ENCODE data around the gene MGAM2.

The MGAM2 gene

GRCh38 chr7:142138996-142139395, 27.5 kb downstream of the MGAM2 start:
- Histone ChIP-seq H3K4me2 (ENCODE audit: low read length) (no peak overlapping the region), H3K9me2 (ENCODE audit: low read depth, low read length) (no peaks in the 10 kb centered on the region), H3K79me2 (ENCODE audit: insufficient read depth, low read length) (no peaks in the 10 kb centered on the region), H3F3A (ENCODE audit: insufficient read depth, low read length) (no peaks in the 10 kb centered on the region), H3K4me1 (ENCODE audit: insufficient read depth, low read length, severe bottlenecking) (no peaks in the 10 kb centered on the region), H2AFZ (ENCODE audit: low read length) (no peak overlapping the region), H3K9me3 (ENCODE audit: low read length) (no peaks in the 10 kb centered on the region), H3K36me3 (ENCODE audit: insufficient read depth, low read length) (no peaks in the 10 kb centered on the region), H3K9ac (ENCODE audit: low read length) (no peak overlapping the region), H3K4me3 (ENCODE audit: low read depth, low read length, poor library complexity, severe bottlenecking) (no peak overlapping the region), H4K20me1 (ENCODE audit: insufficient read depth, low read length) (no peaks in the 10 kb centered on the region), H3K27me3 (ENCODE audit: insufficient read depth, low read length) (no peaks in the 10 kb centered on the region), H3K27ac (ENCODE audit: low read depth, low read length, poor library complexity, severe bottlenecking) (no peak overlapping the region)
- TF ChIP-seq EZH2 (IDR thresholded peaks at IDR 0.05; ENCODE audit: borderline replicate concordance, low read length) = no peak
- no peak for TF ChIP-seq CTCF (IDR thresholded peaks at IDR 0.05; ENCODE audit: low read length)

- TF ChIP-seq EZH2 (IDR thresholded peaks at IDR 0.05; ENCODE audit: borderline replicate concordance, low read length) = no peak
- no peak for TF ChIP-seq CTCF (IDR thresholded peaks at IDR 0.05; ENCODE audit: low read length)
- no peaks in the 10 kb centered on the region for H4K20me1 ChIP-seq (ENCODE audit: insufficient read depth, low read length)
- no peaks in the 10 kb centered on the region for H3K9me2 ChIP-seq (ENCODE audit: low read depth, low read length)
- H3F3A ChIP-seq (ENCODE audit: insufficient read depth, low read length) = no peaks in the 10 kb centered on the region
- H3K79me2 ChIP-seq (ENCODE audit: insufficient read depth, low read length) = no peaks in the 10 kb centered on the region
- no peak overlapping the region for H3K4me3 ChIP-seq (ENCODE audit: low read depth, low read length, poor library complexity, severe bottlenecking)
- H3K27me3 ChIP-seq (ENCODE audit: insufficient read depth, low read length) = no peaks in the 10 kb centered on the region
- no peaks in the 10 kb centered on the region for H3K4me1 ChIP-seq (ENCODE audit: insufficient read depth, low read length, severe bottlenecking)
- no peaks in the 10 kb centered on the region for H3K9me3 ChIP-seq (ENCODE audit: low read length)
- no peaks in the 10 kb centered on the region for H3K36me3 ChIP-seq (ENCODE audit: insufficient read depth, low read length)
- H3K9ac ChIP-seq (ENCODE audit: low read length) = no peak overlapping the region
- H3K4me2 ChIP-seq (ENCODE audit: low read length) = no peak overlapping the region
- H3K27ac ChIP-seq (ENCODE audit: low read depth, low read length, poor library complexity, severe bottlenecking) = no peak overlapping the region
- H2AFZ ChIP-seq (ENCODE audit: low read length) = no peak overlapping the region
Observed at GRCh38 chr7:142139597-142140400, 28.3 kb downstream of the MGAM2 start.

- H3K4me3 ChIP-seq (ENCODE audit: low read depth, low read length, poor library complexity, severe bottlenecking) = no peak overlapping the region
- no peak overlapping the region for H3K4me2 ChIP-seq (ENCODE audit: low read length)
- no peaks in the 10 kb centered on the region for H3F3A ChIP-seq (ENCODE audit: insufficient read depth, low read length)
- H4K20me1 ChIP-seq (ENCODE audit: insufficient read depth, low read length) = no peaks in the 10 kb centered on the region
- TF ChIP-seq CTCF (IDR thresholded peaks at IDR 0.05; ENCODE audit: low read length) = no peak
- TF ChIP-seq EZH2 (IDR thresholded peaks at IDR 0.05; ENCODE audit: borderline replicate concordance, low read length) = no peak
- H3K9ac ChIP-seq (ENCODE audit: low read length) = no peak overlapping the region
- no peaks in the 10 kb centered on the region for H3K27me3 ChIP-seq (ENCODE audit: insufficient read depth, low read length)
- no peaks in the 10 kb centered on the region for H3K9me2 ChIP-seq (ENCODE audit: low read depth, low read length)
- no peaks in the 10 kb centered on the region for H3K79me2 ChIP-seq (ENCODE audit: insufficient read depth, low read length)
- no peak overlapping the region for H2AFZ ChIP-seq (ENCODE audit: low read length)
- H3K27ac ChIP-seq (ENCODE audit: low read depth, low read length, poor library complexity, severe bottlenecking) = no peak overlapping the region
- no peaks in the 10 kb centered on the region for H3K9me3 ChIP-seq (ENCODE audit: low read length)
- H3K36me3 ChIP-seq (ENCODE audit: insufficient read depth, low read length) = no peaks in the 10 kb centered on the region
- no peaks in the 10 kb centered on the region for H3K4me1 ChIP-seq (ENCODE audit: insufficient read depth, low read length, severe bottlenecking)
Observed at GRCh38 chr7:142140401-142140959, 29.0 kb downstream of the MGAM2 start.

Measured in OCI-LY1 (cell line).